HEK293 (cell line): ENCODE data around the gene NME1.

ENCODE experiments used
- CTCF ChIA-PET: fragments of 350-600 bp; formaldehyde crosslinking; extraction: SDS; loops from one replicate; lab custom pipeline; 2021; ENCODE audit warnings: antibody characterized with exemption; lab: Yijun Ruan, JAX
- POLR2A ChIA-PET: fragments of 300-600 bp; formaldehyde crosslinking; extraction: SDS; loops from one replicate; lab custom pipeline; 2020; ENCODE audit warnings: antibody characterized with exemption, inconsistent platforms; lab: Yijun Ruan, JAX
- H3K27ac ChIP-seq: fragments of 200-500 bp; sonication (Bioruptor generic); 2 replicates; pipeline ENCODE4 v1.5.1; 2014; ENCODE audit warnings: low read depth, low read length, control low read depth, inconsistent platforms; ENCODE audit errors: extremely low read depth
- H3K36me3 ChIP-seq, 2 experiments: fragments of 200-500 bp in 1 of 2; sonication (Bioruptor generic) in 1 of 2; 1 replicate in 1 of 2; 2 replicates in 1 of 2; pipeline ENCODE4 v1.5.1; 2014 to 2017; ENCODE audit warnings: inconsistent platforms in 2 of 2, low read length in 2 of 2; ENCODE audit not compliant: control insufficient read depth in 2 of 2, insufficient read depth in 1 of 2
- H3K4me1 ChIP-seq: fragments of 200-500 bp; sonication (Bioruptor generic); 2 replicates; pipeline ENCODE4 v1.5.1; 2014; ENCODE audit warnings: mild to moderate bottlenecking, low read length, inconsistent platforms; ENCODE audit not compliant: control insufficient read depth, insufficient read depth
- H3K4me3 ChIP-seq: 2 replicates; pipeline ENCODE4 v1.5.1; 2011; ENCODE audit warnings: low read depth, mild to moderate bottlenecking, control low read depth, low read length, moderate library complexity
- H3K9me3 ChIP-seq: fragments of 200-500 bp; sonication (Bioruptor generic); 2 replicates; pipeline ENCODE4 v1.5.1; 2014; ENCODE audit warnings: low read depth, low read length, inconsistent platforms; ENCODE audit not compliant: control insufficient read depth, insufficient read depth
- CTCF ChIP-seq: fragments of 450-650 bp; formaldehyde crosslinking; IDR thresholded peaks from 2 replicates; pipeline ENCODE4 v1.5.1; 2016; ENCODE audit warnings: missing biosample characterization, missing genetic modification characterization
- HOXC10 ChIP-seq: sonication (generic); formaldehyde crosslinking; IDR thresholded peaks from 2 replicates; pipeline ENCODE4 v1.8.1; 2023; ENCODE audit warnings: mild to moderate bottlenecking, missing genetic modification reagents
- KLF1 ChIP-seq: fragments of 450-650 bp; formaldehyde crosslinking; IDR thresholded peaks from 2 replicates; pipeline ENCODE4 v1.5.1; 2016; ENCODE audit warnings: missing biosample characterization, missing genetic modification characterization
- KLF9 ChIP-seq: fragments of 450-650 bp; formaldehyde crosslinking; IDR thresholded peaks from 2 replicates; pipeline ENCODE4 v1.5.1; 2016; ENCODE audit warnings: missing biosample characterization, missing genetic modification characterization, low read depth
- PRDM10 ChIP-seq: fragments of 450-650 bp; formaldehyde crosslinking; IDR thresholded peaks from 2 replicates; pipeline ENCODE4 v1.5.1; 2016; ENCODE audit warnings: missing biosample characterization, missing genetic modification characterization
- TSHZ1 ChIP-seq: fragments of 450-650 bp; formaldehyde crosslinking; IDR thresholded peaks from 2 replicates; pipeline ENCODE4 v1.5.1; 2016; ENCODE audit warnings: missing biosample characterization, missing genetic modification characterization, borderline replicate concordance
- ZBTB49 ChIP-seq: fragments of 450-650 bp; formaldehyde crosslinking; IDR thresholded peaks from 2 replicates; pipeline ENCODE4 v1.5.1; 2016; ENCODE audit warnings: missing biosample characterization, missing genetic modification characterization, low read depth
- ZBTB7A ChIP-seq: fragments of 450-650 bp; formaldehyde crosslinking; IDR thresholded peaks from 2 replicates; pipeline ENCODE4 v1.5.1; 2016; ENCODE audit warnings: low read depth, missing biosample characterization, missing genetic modification characterization
- ZBTB8A ChIP-seq: fragments of 450-650 bp; formaldehyde crosslinking; IDR thresholded peaks from 2 replicates; pipeline ENCODE4 v1.5.1; 2016; ENCODE audit warnings: missing biosample characterization, missing genetic modification characterization
- ZEB2 ChIP-seq: fragments of 450-650 bp; formaldehyde crosslinking; IDR thresholded peaks from 2 replicates; pipeline ENCODE4 v1.5.1; 2016; ENCODE audit warnings: missing biosample characterization, missing genetic modification characterization
- ZFP37 ChIP-seq: fragments of 450-650 bp; formaldehyde crosslinking; IDR thresholded peaks from 2 replicates; pipeline ENCODE4 v1.5.1; 2016; ENCODE audit warnings: missing biosample characterization, missing genetic modification characterization
- ZNF155 ChIP-seq: fragments of 450-650 bp; formaldehyde crosslinking; IDR thresholded peaks from 2 replicates; pipeline ENCODE4 v1.5.1; 2016; ENCODE audit warnings: missing biosample characterization, missing genetic modification characterization
- ZNF24 ChIP-seq: fragments of 450-650 bp; formaldehyde crosslinking; IDR thresholded peaks from 2 replicates; pipeline ENCODE4 v1.5.1; 2016; ENCODE audit warnings: missing biosample characterization, missing genetic modification characterization
- ZNF37A ChIP-seq: fragments of 450-650 bp; IDR thresholded peaks from 2 replicates; pipeline ENCODE4 v1.5.1; 2018; ENCODE audit warnings: missing biosample characterization, missing genetic modification characterization
- ZNF48 ChIP-seq: fragments of 450-650 bp; formaldehyde crosslinking; IDR thresholded peaks from 2 replicates; pipeline ENCODE4 v1.5.1; 2016; ENCODE audit warnings: missing biosample characterization, missing genetic modification characterization
- ZNF768 ChIP-seq: fragments of 450-650 bp; formaldehyde crosslinking; IDR thresholded peaks from 2 replicates; pipeline ENCODE4 v1.5.1; 2018; ENCODE audit warnings: missing biosample characterization, mild to moderate bottlenecking, missing genetic modification characterization
- ZSCAN23 ChIP-seq: fragments of 450-650 bp; formaldehyde crosslinking; IDR thresholded peaks from 2 replicates; pipeline ENCODE4 v1.5.1; 2016; ENCODE audit warnings: missing biosample characterization, missing genetic modification characterization

NME1 gene

GRCh38 chr17:51128076-51128475 lies 25.3 kb upstream of the NME1 start:
- H3K9me3 ChIP-seq: no peaks in the 10 kb centered on the region
- TF ChIP-seq KLF1: 0 out of 2 replicates have a peak, but pooled peaks have one; percentile 20
- TF ChIP-seq KLF9 (tag by site-specific recombination): peak; percentile 25; the same call in 1 of the 2 replicates
- TF ChIP-seq CTCF (tag by site-specific recombination): no peak
- TF ChIP-seq, all 188 proteins: peak for 2
- H3K4me3 ChIP-seq: no peak overlapping the region
- POLR2A ChIA-PET: no interaction called here
- no peak overlapping the region for H3K27ac ChIP-seq
- no peaks in the 10 kb centered on the region for H3K4me1 ChIP-seq
- CTCF ChIA-PET: interaction anchor here (0.6 to 1.6 kb wide), 3 partner anchors 10 to 43 kb away, joined by 3 read pairs; no protein-coding TSS in a partner anchor
- no peaks in the 10 kb centered on the region for H3K36me3 ChIP-seq

- Histone ChIP-seq H3K4me1 (no peaks in the 10 kb centered on the region), H3K36me3 (no peaks in the 10 kb centered on the region), H3K9me3 (no peaks in the 10 kb centered on the region), H3K4me3 (no peak overlapping the region), H3K27ac (no peak overlapping the region)
- POLR2A ChIA-PET: interaction anchor here (1.3 kb wide), 1 partner anchor 13 kb away, joined by 3 read pairs; the partner anchor contains the start of gene SPAG9
- no peak for TF ChIP-seq ZSCAN23
- peak; percentile 14; the same call in 1 of the 2 replicates for TF ChIP-seq PRDM10
- CTCF ChIA-PET: interaction anchor here (0.8 kb wide), 1 partner anchor 14 kb away, joined by 3 read pairs; no protein-coding TSS in a partner anchor
Observed at GRCh38 chr17:51132964-51133319, 20.4 kb upstream of the NME1 start.

GRCh38 chr17:51133365-51133764 lies 20.0 kb upstream of the NME1 start:
- TF ChIP-seq ZNF24: no peak
- no peak for TF ChIP-seq ZBTB49 (tag by site-specific recombination)
- Histone ChIP-seq H3K27ac (no peak overlapping the region), H3K36me3 (no peaks in the 10 kb centered on the region), H3K4me1 (no peaks in the 10 kb centered on the region), H3K4me3 (no peak overlapping the region), H3K9me3 (no peaks in the 10 kb centered on the region)
- POLR2A ChIA-PET: interaction anchor here (1.3 kb wide), 1 partner anchor 13 kb away, joined by 3 read pairs; the partner anchor contains the start of gene SPAG9
- CTCF ChIA-PET: no interaction called here

- Histone ChIP-seq H3K36me3 (no peaks in the 10 kb centered on the region), H3K4me1 (no peaks in the 10 kb centered on the region), H3K27ac (no peak overlapping the region), H3K9me3 (no peaks in the 10 kb centered on the region), H3K4me3 (no peak overlapping the region)
- POLR2A ChIA-PET: interaction anchor here (1.6 to 1.7 kb wide), 2 partner anchors 15 to 17 kb away, joined by 7 to 8 read pairs; partner anchors contain the start of genes NME1 and SPAG9
- CTCF ChIA-PET: interaction anchor here (1.2 kb wide), 1 partner anchor 17 kb away, joined by 3 read pairs; the partner anchor contains the start of gene NME1
- TF ChIP-seq ZBTB7A (tag by site-specific recombination): no peak
- no peak for TF ChIP-seq ZEB2 (tag by site-specific recombination)
- TF ChIP-seq ZNF155: no peak
- TF ChIP-seq ZBTB8A (tag by site-specific recombination): no peak
- TF ChIP-seq ZNF37A: no peak
- no peak for TF ChIP-seq TSHZ1 (tag by site-specific recombination)
- no peak for TF ChIP-seq ZNF768 (tag by site-specific recombination)
- no peak for TF ChIP-seq ZNF48
- TF ChIP-seq ZFP37: no peak
- TF ChIP-seq HOXC10: no peak
Observed at GRCh38 chr17:51135956-51136355, 17.4 kb upstream of the NME1 start.
